Measurements from ENCODE around the gene SLC7A14.

The SLC7A14 gene

GRCh38 chr3:170532573-170532972, 53.3 kb downstream of the SLC7A14 start:
- no peak for DNase-seq

- DNase-seq: no peak
Measured at GRCh38 chr3:170531657-170532335, 54.1 kb downstream of the SLC7A14 start.

GRCh38 chr3:170531054-170531453, 54.8 kb downstream of the SLC7A14 start:
- no peak for DNase-seq

GRCh38 chr3:170529912-170530311, 56.0 kb downstream of the SLC7A14 start:
- DNase-seq: no peak

GRCh38 chr3:170529346-170529745, 56.5 kb downstream of the SLC7A14 start:
- DNase-seq: no peak

GRCh38 chr3:170528726-170529125, 57.1 kb downstream of the SLC7A14 start:
- DNase-seq: no peak

- DNase-seq: no peak
Measured at GRCh38 chr3:170524073-170524472, 61.8 kb downstream of the SLC7A14 start.

GRCh38 chr3:170523248-170523647, 62.6 kb downstream of the SLC7A14 start:
- DNase-seq: no peak

GRCh38 chr3:170522201-170522600, 63.7 kb downstream of the SLC7A14 start:
- no peak for DNase-seq

- DNase-seq: no peak
Measured at GRCh38 chr3:170520996-170521395, 64.9 kb downstream of the SLC7A14 start.

GRCh38 chr3:170517242-170517945, 68.5 kb downstream of the SLC7A14 start:
- no peak for DNase-seq

GRCh38 chr3:170513642-170514041, 72.2 kb downstream of the SLC7A14 start:
- DNase-seq: no peak

GRCh38 chr3:170511371-170511770, 74.5 kb downstream of the SLC7A14 start:
- no peak for DNase-seq

GRCh38 chr3:170508839-170509238, 77.0 kb downstream of the SLC7A14 start:
- no peak for DNase-seq

- no peak for DNase-seq
Measured at GRCh38 chr3:170508291-170508690, 77.6 kb downstream of the SLC7A14 start.

GRCh38 chr3:170507063-170507462, 78.8 kb downstream of the SLC7A14 start:
- DNase-seq: no peak

- DNase-seq: no peak
Measured at GRCh38 chr3:170506556-170506955, 79.3 kb downstream of the SLC7A14 start.

GRCh38 chr3:170502297-170502696, 83.6 kb downstream of the SLC7A14 start:
- DNase-seq: no peak

GRCh38 chr3:170500995-170501394, 84.9 kb downstream of the SLC7A14 start:
- DNase-seq: no peak

- DNase-seq: no peak
Measured at GRCh38 chr3:170500462-170500861, 85.4 kb downstream of the SLC7A14 start.

GRCh38 chr3:170499562-170500156, 86.2 kb downstream of the SLC7A14 start:
- DNase-seq: no peak

- no peak for DNase-seq
Measured at GRCh38 chr3:170497207-170498095, 88.4 kb downstream of the SLC7A14 start.

GRCh38 chr3:170496868-170497140, 89.1 kb downstream of the SLC7A14 start:
- DNase-seq: no peak

Data from activated gamma-delta T cell treated with Interleukin-2 at 50 U/mL for 16 hours (primary cell).